IMR-90 (cell line): ENCODE measurements around the gene GDNF. TPM values are rescaled to one million over a fixed set of nuclear protein-coding genes. Genes with fewer than 3 reads are reported as not detected.

ENCODE experiments used
- ATAC-seq: fragments of 200-7000 bp; cut with Tn5 transposase; 2 replicates; pipeline ENCODE4 v1.9.1; 2020; ENCODE audit warnings: low read depth, mild to moderate bottlenecking, moderate library complexity
- BruUV-seq: library from RNA; stranded (reverse); fragments of 400-500 nt; replicated peaks from 2 replicates; lab custom pipeline; 2021; lab: Mats Ljungman, UMichigan
- CTCF ChIA-PET: fragments of 300-600 bp; formaldehyde crosslinking; extraction: SDS; loops from one replicate; lab custom pipeline; 2021; ENCODE audit warnings: antibody characterized with exemption; lab: Yijun Ruan, JAX
- POLR2A ChIA-PET: fragments of 300-600 bp; sonication (Branson Sonifier 250); formaldehyde crosslinking; loops from one replicate; lab custom pipeline; 2022; ENCODE audit warnings: antibody characterized with exemption; ENCODE audit not compliant: unreplicated experiment; lab: Charles Lee
- DNase-seq: peaks from one replicate; pipeline ENCODE4 v3.0.0; 2013
- H2AFZ ChIP-seq: replicated peaks from 2 replicates; pipeline ENCODE3; 2013; ENCODE audit warnings: low read length, mild to moderate bottlenecking; ENCODE audit not compliant: poor library complexity
- H2AK5ac ChIP-seq: 2 replicates; pipeline ENCODE4 v1.6.1; 2013; ENCODE audit warnings: low read depth, low read length, inconsistent platforms
- H2AK9ac ChIP-seq: replicated peaks from 2 replicates; pipeline ENCODE3; 2013; ENCODE audit warnings: mild to moderate bottlenecking, low read depth, low read length, moderate library complexity; ENCODE audit not compliant: poor library complexity
- H2BK120ac ChIP-seq: 2 replicates; pipeline ENCODE4 v1.6.1; 2013; ENCODE audit warnings: low read depth, low read length, inconsistent platforms
- H2BK15ac ChIP-seq: 3 replicates; pipeline ENCODE4 v1.6.1; 2013; ENCODE audit warnings: low read depth, low read length, inconsistent platforms
- H2BK20ac ChIP-seq: 2 replicates; pipeline ENCODE4 v1.6.1; 2013; ENCODE audit warnings: low read depth, mild to moderate bottlenecking, inconsistent platforms, low read length, moderate library complexity
- H2BK5ac ChIP-seq: 2 replicates; pipeline ENCODE4 v1.6.1; 2013; ENCODE audit warnings: mild to moderate bottlenecking, low read depth, low read length, inconsistent platforms; ENCODE audit not compliant: poor library complexity, severe bottlenecking
- H3K14ac ChIP-seq: replicated peaks from 2 replicates; pipeline ENCODE4 v1.6.1; 2013; ENCODE audit warnings: low read depth, low read length, inconsistent platforms
- H3K18ac ChIP-seq: 2 replicates; pipeline ENCODE4 v1.6.1; 2013; ENCODE audit warnings: low read depth, low read length, control low read depth
- H3K23ac ChIP-seq: 2 replicates; pipeline ENCODE4 v1.6.1; 2013; ENCODE audit warnings: low read depth, low read length, inconsistent platforms
- H3K27ac ChIP-seq: 2 replicates; pipeline ENCODE4 v1.5.1; 2013; ENCODE audit warnings: mild to moderate bottlenecking, control low read depth, low read length; ENCODE audit not compliant: insufficient read depth
- H3K27me3 ChIP-seq: 2 replicates; pipeline ENCODE4 v1.6.1; 2013; ENCODE audit warnings: low read length; ENCODE audit not compliant: control insufficient read depth, insufficient read depth
- H3K36me3 ChIP-seq: 2 replicates; pipeline ENCODE4 v1.6.1; 2013; ENCODE audit warnings: low read length, mixed read lengths; ENCODE audit not compliant: control insufficient read depth, insufficient read depth
- H3K4ac ChIP-seq: 2 replicates; pipeline ENCODE4 v1.6.1; 2013; ENCODE audit warnings: low read depth, low read length, inconsistent platforms
- H3K4me1 ChIP-seq: 2 replicates; pipeline ENCODE4 v1.6.1; 2013; ENCODE audit warnings: low read length, mixed read lengths; ENCODE audit not compliant: control insufficient read depth, insufficient read depth
- H3K4me2 ChIP-seq: 2 replicates; pipeline ENCODE4 v1.6.1; 2013; ENCODE audit warnings: low read depth, mild to moderate bottlenecking, control low read depth, low read length, moderate library complexity
- H3K4me3 ChIP-seq: 2 replicates; pipeline ENCODE4 v1.5.1; 2013; ENCODE audit warnings: low read depth, mild to moderate bottlenecking, control low read depth, low read length, moderate library complexity; ENCODE audit not compliant: insufficient read depth
- H3K56ac ChIP-seq: 2 replicates; pipeline ENCODE4 v1.6.1; 2013; ENCODE audit warnings: low read length, inconsistent platforms; ENCODE audit not compliant: insufficient read depth; ENCODE audit errors: extremely low read depth
- H3K79me1 ChIP-seq, 2 experiments: 2 replicates each; pipeline ENCODE4 v1.6.1; 2013; ENCODE audit warnings: low read length in 2 of 2, inconsistent platforms in 1 of 2, low read depth in 1 of 2
- H3K9ac ChIP-seq: 2 replicates; pipeline ENCODE4 v1.6.1; 2013; ENCODE audit warnings: low read depth, low read length, control low read depth
- H3K9me1 ChIP-seq: 2 replicates; pipeline ENCODE4 v1.6.1; 2013; ENCODE audit warnings: low read length, inconsistent platforms; ENCODE audit not compliant: insufficient read depth
- H3K9me3 ChIP-seq: 2 replicates; pipeline ENCODE4 v1.6.1; 2013; ENCODE audit warnings: low read length; ENCODE audit not compliant: control insufficient read depth, insufficient read depth
- H4K20me1 ChIP-seq: 2 replicates; pipeline ENCODE4 v1.6.1; 2013; ENCODE audit warnings: low read length, inconsistent platforms; ENCODE audit not compliant: insufficient read depth
- H4K5ac ChIP-seq: 2 replicates; pipeline ENCODE4 v1.6.1; 2013; ENCODE audit warnings: mild to moderate bottlenecking, low read depth, low read length, control low read depth
- H4K8ac ChIP-seq, 2 experiments: 2 replicates each; pipeline ENCODE4 v1.6.1; 2013; ENCODE audit warnings: low read depth in 2 of 2, low read length in 2 of 2, control low read depth in 1 of 2, inconsistent platforms in 1 of 2
- H4K91ac ChIP-seq: 2 replicates; pipeline ENCODE4 v1.6.1; 2013; ENCODE audit warnings: low read depth, low read length, inconsistent platforms; ENCODE audit not compliant: insufficient read depth
- BHLHE40 ChIP-seq: fragments of 150-350 bp; IDR thresholded peaks from 2 replicates; pipeline ENCODE4 v1.6.1; 2016; ENCODE audit warnings: mild to moderate bottlenecking, low read depth, low read length
- CEBPB ChIP-seq: IDR thresholded peaks from 2 replicates; pipeline ENCODE4 v1.6.1; 2012; ENCODE audit warnings: low read depth, low read length, improper control_type of control experiment
- CHD1 ChIP-seq: IDR thresholded peaks from 2 replicates; pipeline ENCODE4 v1.6.1; 2012; ENCODE audit warnings: low read depth, low read length, improper control_type of control experiment
- CTCF ChIP-seq: conservative IDR thresholded peaks from 2 replicates; pipeline ENCODE4 v1.5.1; 2012; ENCODE audit warnings: mild to moderate bottlenecking, low read depth, low read length, improper control_type of control experiment
- FOS ChIP-seq: fragments of 150-350 bp; IDR thresholded peaks from 2 replicates; pipeline ENCODE4 v1.6.1; 2016; ENCODE audit warnings: low read depth, low read length
- MAFK ChIP-seq: IDR thresholded peaks from 2 replicates; pipeline ENCODE4 v1.6.1; 2012; ENCODE audit warnings: low read depth, low read length, improper control_type of control experiment
- MAZ ChIP-seq: IDR thresholded peaks from 2 replicates; pipeline ENCODE4 v1.6.1; 2012; ENCODE audit warnings: low read depth, mild to moderate bottlenecking, low read length, improper control_type of control experiment, moderate library complexity, borderline replicate concordance
- MXI1 ChIP-seq: IDR thresholded peaks from 2 replicates; pipeline ENCODE4 v1.6.1; 2012; ENCODE audit warnings: low read depth, mild to moderate bottlenecking, low read length, moderate library complexity, borderline replicate concordance
- NFE2L2 ChIP-seq: fragments of 150-350 bp; IDR thresholded peaks from 2 replicates; pipeline ENCODE4 v1.6.1; 2016; ENCODE audit warnings: low read depth, mild to moderate bottlenecking, low read length
- POLR2A ChIP-seq: IDR thresholded peaks from 2 replicates; pipeline ENCODE4 v1.6.1; 2012; ENCODE audit warnings: mild to moderate bottlenecking, low read depth, low read length
- RAD21 ChIP-seq: IDR thresholded peaks from 2 replicates; pipeline ENCODE4 v1.6.1; 2012; ENCODE audit warnings: low read length, improper control_type of control experiment
- RCOR1 ChIP-seq: IDR thresholded peaks from 2 replicates; pipeline ENCODE4 v1.6.1; 2012; ENCODE audit warnings: mild to moderate bottlenecking, low read length, improper control_type of control experiment; ENCODE audit not compliant: insufficient replicate concordance
- RFX5 ChIP-seq: IDR thresholded peaks from 2 replicates; pipeline ENCODE4 v1.8.0; 2012; ENCODE audit warnings: low read depth, mild to moderate bottlenecking, low read length, moderate library complexity
- SMC3 ChIP-seq: fragments of 150-350 bp; IDR thresholded peaks from 2 replicates; pipeline ENCODE4 v1.6.1; 2016; ENCODE audit warnings: low read depth, mild to moderate bottlenecking, antibody characterized with exemption, low read length, moderate library complexity
- WGBS, 2 experiments: methylation state at CpG; one replicate each; pipeline versions ENCODE4 v1.1.5 to v1.1.7; 2013; ENCODE audit warnings: missing lambda C conversion rate in 2 of 2; ENCODE audit not compliant: insufficient read length in 1 of 2; ENCODE audit errors: extremely low coverage in 2 of 2; 5-methylcytosine and 5-hydroxymethylcytosine counted together
- dilution Hi-C: fragments of 300-500 bp; cut with HindIII; formaldehyde crosslinking; loops from one replicate; pipeline ENCODE4 v1.14.3; 2018; ENCODE audit warnings: low sequenced_read_pairs; ENCODE audit not compliant: unreplicated experiment
- in situ Hi-C: fragments of 300-500 bp; cut with MboI; formaldehyde crosslinking; loops from 3 replicates; pipeline ENCODE4 v1.14.3; 2019; ENCODE audit warnings: low sequenced_read_pairs, inconsistent platforms, mixed read lengths
- intact Hi-C: fragments of 100-400 bp; cut with micrococcal nuclease; formaldehyde crosslinking; loops from 2 replicates; pipeline ENCODE4 v1.10.0; 2022
- polyA plus RNA-seq, 3 experiments: library from polyadenylated mRNA; depleted of rRNA; stranded (reverse); fragments of >200 nt; gene quantifications; 2 replicates each; pipeline ENCODE4 v1.2.3, GENCODE V29; 2012; ENCODE audit warnings: low replicate concordance in 1 of 3
- total RNA-seq: library from RNA; depleted of rRNA; stranded (reverse); fragments of >200 nt; gene quantifications from 2 replicates; pipeline ENCODE4 v1.2.3, GENCODE V29; 2012
- TF ChIP-seq, protein P1 (sequence below): fragments of 150-350 bp; IDR thresholded peaks from 2 replicates; pipeline ENCODE4 v1.6.1; 2016; ENCODE audit warnings: low read depth, mild to moderate bottlenecking, low read length, moderate library complexity, borderline replicate concordance
- TF ChIP-seq, protein P2 (sequence below): fragments of 150-350 bp; IDR thresholded peaks from 2 replicates; pipeline ENCODE4 v1.6.1; 2017; ENCODE audit warnings: mild to moderate bottlenecking, antibody characterized with exemption, low read length, low read depth

The GDNF gene
- total and polyA plus RNA-seq, 2 of the 4 experiments (the other 2 are of a cell fraction): 0.18 to 0.82 TPM

DNA sequence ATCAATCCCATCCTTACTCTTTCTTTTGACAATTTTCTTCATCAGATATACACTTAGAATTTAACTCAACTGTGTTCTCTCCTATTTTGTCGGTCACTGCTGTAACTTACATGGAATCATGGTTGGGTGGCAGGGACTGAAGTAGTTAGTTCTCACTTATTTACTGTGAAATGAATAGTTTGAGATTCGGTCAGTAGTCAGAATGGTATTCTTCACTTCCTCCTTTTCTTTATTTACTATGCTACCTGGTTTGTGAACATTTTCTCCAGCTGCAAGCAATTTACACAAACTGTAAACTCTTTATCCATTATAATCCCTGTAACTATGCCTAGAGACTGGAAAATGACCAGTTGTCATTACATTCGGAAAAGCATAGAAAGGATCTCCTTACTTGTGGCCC is 41.5 kb upstream of the GDNF start:
- no peak overlapping the region for H2AFZ ChIP-seq
- no peaks in the 10 kb centered on the region for H3K79me1 ChIP-seq
- no peak overlapping the region for H4K91ac ChIP-seq
- dilution Hi-C loops (no loop called here), intact Hi-C loops (no loop called here), in situ Hi-C loops (no loop called here)
- no peak overlapping the region for H3K4me2 ChIP-seq
- CTCF ChIA-PET: no interaction called here
- no peak overlapping the region for H3K18ac ChIP-seq
- no peaks in the 10 kb centered on the region for H3K36me3 ChIP-seq
- H4K5ac ChIP-seq: no peak overlapping the region
- H4K20me1 ChIP-seq: no peaks in the 10 kb centered on the region
- H2AK9ac ChIP-seq: no peak overlapping the region
- 0 out of 2 replicates have a peak, but pooled peaks cover 3% of the 10 kb centered on the region for H3K9me1 ChIP-seq
- H2BK5ac ChIP-seq: no peak overlapping the region
- H3K4me3 ChIP-seq: no peak overlapping the region
- no peak overlapping the region for H3K4ac ChIP-seq
- no peak overlapping the region for H3K14ac ChIP-seq
- H3K9ac ChIP-seq: no peak overlapping the region
- no CpG with 5 or more reads among the region's 3 CpGs for WGBS, 2 experiments
- H3K4me1 ChIP-seq: peaks cover 4% of the 10 kb centered on the region
- TF ChIP-seq SMC3: no peak
- TF ChIP-seq RAD21: no peak
- TF ChIP-seq NFE2L2: no peak
- no peak for TF ChIP-seq MAZ
- no peak for TF ChIP-seq POLR2A
- TF ChIP-seq BHLHE40: no peak
- TF ChIP-seq, protein P1, sequence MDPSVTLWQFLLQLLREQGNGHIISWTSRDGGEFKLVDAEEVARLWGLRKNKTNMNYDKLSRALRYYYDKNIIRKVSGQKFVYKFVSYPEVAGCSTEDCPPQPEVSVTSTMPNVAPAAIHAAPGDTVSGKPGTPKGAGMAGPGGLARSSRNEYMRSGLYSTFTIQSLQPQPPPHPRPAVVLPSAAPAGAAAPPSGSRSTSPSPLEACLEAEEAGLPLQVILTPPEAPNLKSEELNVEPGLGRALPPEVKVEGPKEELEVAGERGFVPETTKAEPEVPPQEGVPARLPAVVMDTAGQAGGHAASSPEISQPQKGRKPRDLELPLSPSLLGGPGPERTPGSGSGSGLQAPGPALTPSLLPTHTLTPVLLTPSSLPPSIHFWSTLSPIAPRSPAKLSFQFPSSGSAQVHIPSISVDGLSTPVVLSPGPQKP: no peak
- no peak for TF ChIP-seq CTCF
- no peak for TF ChIP-seq MAFK
- TF ChIP-seq RCOR1: no peak
- TF ChIP-seq RFX5: no peak
- TF ChIP-seq FOS: no peak
- TF ChIP-seq, protein P2, sequence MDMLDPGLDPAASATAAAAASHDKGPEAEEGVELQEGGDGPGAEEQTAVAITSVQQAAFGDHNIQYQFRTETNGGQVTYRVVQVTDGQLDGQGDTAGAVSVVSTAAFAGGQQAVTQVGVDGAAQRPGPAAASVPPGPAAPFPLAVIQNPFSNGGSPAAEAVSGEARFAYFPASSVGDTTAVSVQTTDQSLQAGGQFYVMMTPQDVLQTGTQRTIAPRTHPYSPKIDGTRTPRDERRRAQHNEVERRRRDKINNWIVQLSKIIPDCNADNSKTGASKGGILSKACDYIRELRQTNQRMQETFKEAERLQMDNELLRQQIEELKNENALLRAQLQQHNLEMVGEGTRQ: no peak
- no peak for TF ChIP-seq CEBPB
- no peak for TF ChIP-seq CHD1
- no peak for TF ChIP-seq MXI1
- no peak for ATAC-seq
- H4K8ac ChIP-seq: no peak overlapping the region
- POLR2A ChIA-PET: no interaction called here
- H3K27ac ChIP-seq: no peak overlapping the region
- BruUV-seq: no TSS peak
- no peak overlapping the region for H2BK120ac ChIP-seq
- H3K9me3 ChIP-seq: peaks cover 5% of the 10 kb centered on the region; the same call in 1 of the 2 replicates
- H2BK20ac ChIP-seq: no peak overlapping the region
- no peaks in the 10 kb centered on the region; the same call in 1 of the 2 replicates for H3K27me3 ChIP-seq
- H2BK15ac ChIP-seq: no peak overlapping the region
- no peak overlapping the region for H2AK5ac ChIP-seq
- no peak overlapping the region for H3K56ac ChIP-seq
- DNase-seq: no peak
- no peak overlapping the region for H3K23ac ChIP-seq
